Breast epithelium (tissue), 3 donors: ENCODE results near the gene TSG101.

Source experiments
- CTCF ChIP-seq, 3 donors: fragments of 450-650 bp; IDR thresholded peaks; one replicate each; pipeline ENCODE4 v1.5.1; 2016 to 2017; ENCODE audit warnings: antibody characterized with exemption in 3 of 3, mild to moderate bottlenecking in 3 of 3, moderate library complexity in 3 of 3
- POLR2A ChIP-seq: fragments of 450-650 bp; IDR thresholded peaks from one replicate; pipeline ENCODE4 v1.6.1; 2016; ENCODE audit warnings: antibody characterized with exemption, mild to moderate bottlenecking, moderate library complexity

DNA sequence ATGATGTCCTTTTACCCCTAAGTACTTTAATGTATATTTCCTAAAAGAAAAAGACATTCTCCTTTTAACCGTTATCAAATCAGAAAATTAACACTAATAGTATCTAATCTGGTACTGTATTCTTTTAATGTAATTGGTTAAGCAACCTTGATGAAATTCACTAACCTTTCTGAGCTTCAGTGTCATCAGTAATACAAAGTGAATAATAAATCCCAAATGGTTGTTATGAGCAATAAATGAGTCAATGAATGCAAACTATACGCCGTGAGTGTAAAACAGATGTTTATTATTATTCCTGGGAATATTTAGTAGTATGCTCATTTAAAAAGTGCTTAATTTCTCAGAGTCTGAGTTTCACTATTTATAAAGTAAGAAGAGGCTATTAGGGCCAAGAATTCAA is 40.3 kb upstream of the TSG101 start:
- no peak for TF ChIP-seq POLR2A
- no peak for TF ChIP-seq CTCF (IDR thresholded peaks at IDR 0.05)
